Astrocyte of the spinal cord (primary cell): ENCODE measurements around the gene STRN3.
"Not testable (repeated sequence)": the region's sequence is repeated elsewhere in the genome, so short reads cannot be mapped to it uniquely, and the experiment has no call there.

Experiments
- DNase-seq: peaks from one replicate; pipeline ENCODE4 v3.0.0; 2011; ENCODE audit warnings: low read depth, low spot score
- H3K4me3 ChIP-seq: 2 replicates; pipeline ENCODE4 v1.5.1; 2011; ENCODE audit warnings: low read depth, mild to moderate bottlenecking, low read length, moderate library complexity
- CTCF ChIP-seq: IDR thresholded peaks from 2 replicates; pipeline ENCODE4 v1.5.1; 2012; ENCODE audit warnings: low read depth, mild to moderate bottlenecking, low read length, inconsistent platforms
- in situ Hi-C: cut with HindIII; loops from 2 replicates; pipeline ENCODE4 v1.10.0; 2017; ENCODE audit warnings: low sequenced_read_pairs

Gene STRN3

DNA sequence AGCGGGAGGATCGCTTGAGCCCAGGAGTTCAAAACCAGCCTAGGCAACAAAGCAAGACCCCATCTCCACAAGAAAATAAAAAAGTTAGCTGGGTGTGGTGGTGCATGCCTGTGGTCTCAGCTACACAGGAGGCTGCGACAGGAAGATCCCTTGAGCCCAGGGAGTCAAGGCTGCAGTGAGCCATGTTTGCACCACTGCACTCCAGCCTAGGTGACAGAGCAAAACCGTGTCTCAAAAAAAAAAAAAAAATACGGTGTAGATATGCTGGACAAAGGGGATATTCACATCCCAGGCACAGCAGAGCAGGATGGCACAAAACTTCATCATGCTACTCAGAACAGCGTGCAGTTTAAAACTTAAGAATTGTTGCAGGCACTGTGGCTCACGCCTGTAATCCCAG, 24.8 kb upstream of the STRN3 start:
- no peak for TF ChIP-seq CTCF
- no peak overlapping the region for H3K4me3 ChIP-seq
- DNase-seq: no peak
- in situ Hi-C loops: no loop called here

DNA sequence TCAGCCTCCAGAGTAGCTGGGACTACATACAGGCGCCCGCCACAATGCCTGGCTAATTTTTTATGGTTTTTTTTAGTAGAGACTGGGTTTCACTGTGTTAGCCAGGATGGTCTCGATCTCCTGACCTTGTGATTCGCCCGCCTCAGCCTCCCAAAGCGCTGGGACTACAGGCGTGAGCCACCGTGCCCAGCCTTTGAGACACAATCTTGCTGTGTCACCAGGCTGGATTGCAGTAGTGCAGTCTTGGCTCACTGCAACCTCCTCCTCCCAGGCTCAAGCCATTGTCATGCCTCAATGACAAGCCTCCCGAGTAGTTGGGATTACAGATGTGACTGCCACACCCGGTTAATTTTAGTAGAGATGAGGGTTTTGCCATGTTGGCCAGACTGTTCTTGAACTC, 21.3 kb upstream of the STRN3 start:
- no peak for DNase-seq
- no peak for TF ChIP-seq CTCF
- no peak overlapping the region for H3K4me3 ChIP-seq
- in situ Hi-C loops: no loop called here

- in situ Hi-C loops: no loop called here
- no peak for DNase-seq
- no peak for TF ChIP-seq CTCF
- no peak overlapping the region for H3K4me3 ChIP-seq
Measured at GRCh38 chr14:31045501-31046080, 19.4 kb upstream of the STRN3 start.

GRCh38 chr14:31043379-31043778, 17.2 kb upstream of the STRN3 start:
- H3K4me3 ChIP-seq: no peak overlapping the region
- no peak for TF ChIP-seq CTCF
- in situ Hi-C loops: no loop called here
- no peak for DNase-seq

GRCh38 chr14:31042893-31043292, 16.7 kb upstream of the STRN3 start:
- H3K4me3 ChIP-seq, in situ Hi-C loops, DNase-seq: not testable (repeated sequence)

DNA sequence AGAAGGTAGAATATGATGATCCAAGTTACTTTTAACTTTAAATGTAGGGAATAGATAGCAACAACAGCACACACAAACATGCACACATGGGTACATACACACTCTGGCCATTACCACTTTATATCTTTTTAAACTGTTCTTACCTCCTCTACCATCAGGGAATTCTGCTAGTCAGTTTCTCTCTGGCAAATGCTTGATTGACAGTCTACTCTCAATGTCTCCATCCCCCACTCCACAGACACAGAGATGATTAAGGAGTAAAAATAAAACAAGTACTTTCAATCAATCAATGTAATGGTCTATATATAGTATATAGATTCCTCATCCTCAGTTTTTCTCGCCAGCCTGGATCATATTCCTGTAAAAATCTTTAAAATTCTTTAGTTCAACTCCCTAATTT, 16.1 kb upstream of the STRN3 start:
- in situ Hi-C loops: no loop called here
- no peak overlapping the region for H3K4me3 ChIP-seq
- TF ChIP-seq CTCF: no peak
- no peak for DNase-seq

GRCh38 chr14:31038521-31039166, 12.5 kb upstream of the STRN3 start:
- no peak for TF ChIP-seq CTCF
- in situ Hi-C loops: no loop called here
- H3K4me3 ChIP-seq: no peak overlapping the region
- DNase-seq: no peak
